GM23338 (cell line): ENCODE data around the gene GNG7.

Source experiments
- CREB1 ChIP-seq: fragments of 250-450 bp; sonication (Bioruptor Pico); IDR thresholded peaks from 2 replicates; pipeline ENCODE4 v1.5.0; 2020; ENCODE audit warnings: low read depth, mild to moderate bottlenecking, moderate library complexity
- CTCF ChIP-seq, 2 experiments: fragments of 200-600 bp in 1 of 2; sonication (generic) in 1 of 2; conservative IDR thresholded peaks; 2 replicates each; pipeline versions ENCODE4 v1.5.1 to v1.6.1; 2016 to 2017; ENCODE audit warnings: antibody characterized with exemption in 2 of 2, low read depth in 2 of 2, mild to moderate bottlenecking in 2 of 2, moderate library complexity in 1 of 2
- ETS1 ChIP-seq: IDR thresholded peaks from 2 replicates; pipeline ENCODE4 v1.6.1; 2016; ENCODE audit warnings: antibody characterized with exemption
- EZH2 ChIP-seq: fragments of 200-600 bp; sonication (generic); IDR thresholded peaks from one replicate; pipeline ENCODE4 v1.8.0; 2017; ENCODE audit warnings: antibody characterized with exemption, mild to moderate bottlenecking, low read depth; ENCODE audit not compliant: unreplicated experiment
- EZH2phosphoT487 ChIP-seq: fragments of 200-600 bp; sonication (generic); IDR thresholded peaks from one replicate; pipeline ENCODE4 v1.8.1; 2018; ENCODE audit warnings: antibody characterized with exemption; ENCODE audit not compliant: unreplicated experiment
- JUNB ChIP-seq: IDR thresholded peaks from one replicate; pipeline ENCODE4 v1.6.1; 2016; ENCODE audit warnings: antibody characterized with exemption; ENCODE audit not compliant: unreplicated experiment
- POLR2AphosphoS5 ChIP-seq: IDR thresholded peaks from 2 replicates; pipeline ENCODE4 v1.6.1; 2016; ENCODE audit warnings: antibody characterized with exemption, low read depth
- REST ChIP-seq: IDR thresholded peaks from one replicate; pipeline ENCODE4 v1.6.1; 2018; ENCODE audit warnings: antibody characterized with exemption; ENCODE audit not compliant: unreplicated experiment
- STAT1 ChIP-seq: IDR thresholded peaks from one replicate; pipeline ENCODE4 v1.6.1; 2016; ENCODE audit warnings: antibody characterized with exemption; ENCODE audit not compliant: unreplicated experiment
- ZNF114 ChIP-seq: fragments of 250-450 bp; sonication (Bioruptor Pico); IDR thresholded peaks from 2 replicates; pipeline ENCODE4 v1.5.0; 2020; ENCODE audit warnings: mild to moderate bottlenecking, moderate library complexity
- ZNF331 ChIP-seq: fragments of 250-450 bp; sonication (Bioruptor Pico); IDR thresholded peaks from 2 replicates; pipeline ENCODE4 v1.5.0; 2020; ENCODE audit warnings: low read depth, mild to moderate bottlenecking, moderate library complexity
- ZNF462 ChIP-seq: fragments of 250-450 bp; sonication (Bioruptor Pico); IDR thresholded peaks from 2 replicates; pipeline ENCODE4 v1.5.0; 2020; ENCODE audit warnings: mild to moderate bottlenecking, moderate library complexity

GRCh38 chr19:2650515-2650914, 52.0 kb downstream of the GNG7 start:
- TF ChIP-seq POLR2AphosphoS5: no peak
- no peak for TF ChIP-seq CTCF (conservative IDR thresholded peaks at IDR 0.05; ENCODE audit: low read depth in 2 of 2)
- TF ChIP-seq EZH2: no peak
- TF ChIP-seq ZNF331: no peak
- no peak for TF ChIP-seq ETS1
- TF ChIP-seq REST: no peak
- no peak for TF ChIP-seq CREB1
- no peak for TF ChIP-seq JUNB
- TF ChIP-seq EZH2phosphoT487: no peak
- no peak for TF ChIP-seq ZNF114 (CRISPR knock-in tag)
- no peak for TF ChIP-seq ZNF462 (CRISPR knock-in tag)
- TF ChIP-seq STAT1: no peak
